ENCODE results near the gene TNFAIP1.
"Not testable (repeated sequence)": the region's sequence is repeated elsewhere in the genome, so short reads cannot be mapped to it uniquely, and the experiment has no call there.

TNFAIP1 gene, protein sequence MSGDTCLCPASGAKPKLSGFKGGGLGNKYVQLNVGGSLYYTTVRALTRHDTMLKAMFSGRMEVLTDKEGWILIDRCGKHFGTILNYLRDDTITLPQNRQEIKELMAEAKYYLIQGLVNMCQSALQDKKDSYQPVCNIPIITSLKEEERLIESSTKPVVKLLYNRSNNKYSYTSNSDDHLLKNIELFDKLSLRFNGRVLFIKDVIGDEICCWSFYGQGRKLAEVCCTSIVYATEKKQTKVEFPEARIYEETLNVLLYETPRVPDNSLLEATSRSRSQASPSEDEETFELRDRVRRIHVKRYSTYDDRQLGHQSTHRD

GRCh38 chr17:28335201-28335958, at the start of gene TNFAIP1, which contains the start of gene IFT20:
Gene TNFAIP1, plus strand, starts transcription at chr17:28335761. Its CDS starts 3,761 bp downstream, at chr17:28339522.
Gene IFT20, minus strand, starts transcription at chr17:28335472. Its CDS starts 3,487 bp downstream, at chr17:28331985.
- DNase-seq = peak; percentile 73 to 100 (median 99)

GRCh38 chr17:28285965-28286364, 49.6 kb upstream of the TNFAIP1 start:
- no peak for DNase-seq

DNA sequence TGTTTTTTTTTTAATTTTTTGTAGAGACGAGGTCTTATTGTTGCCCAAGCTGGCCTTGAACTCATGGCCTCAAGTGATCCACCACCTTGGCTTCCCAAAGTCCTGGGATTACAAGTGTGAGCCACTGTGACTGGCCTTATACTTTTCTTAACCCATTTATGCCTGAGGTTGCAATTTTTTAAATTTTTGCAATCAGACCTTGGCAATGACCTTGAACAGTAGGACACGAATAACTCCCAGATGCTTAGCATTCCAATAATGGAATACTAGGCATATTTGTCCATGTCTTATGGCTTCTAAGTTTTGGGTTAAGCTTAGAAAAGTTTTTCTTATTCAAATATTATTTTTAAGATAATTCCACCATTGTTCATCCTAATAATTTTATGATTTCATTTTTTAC, 44.9 kb upstream of the TNFAIP1 start:
- no peak for DNase-seq

DNA sequence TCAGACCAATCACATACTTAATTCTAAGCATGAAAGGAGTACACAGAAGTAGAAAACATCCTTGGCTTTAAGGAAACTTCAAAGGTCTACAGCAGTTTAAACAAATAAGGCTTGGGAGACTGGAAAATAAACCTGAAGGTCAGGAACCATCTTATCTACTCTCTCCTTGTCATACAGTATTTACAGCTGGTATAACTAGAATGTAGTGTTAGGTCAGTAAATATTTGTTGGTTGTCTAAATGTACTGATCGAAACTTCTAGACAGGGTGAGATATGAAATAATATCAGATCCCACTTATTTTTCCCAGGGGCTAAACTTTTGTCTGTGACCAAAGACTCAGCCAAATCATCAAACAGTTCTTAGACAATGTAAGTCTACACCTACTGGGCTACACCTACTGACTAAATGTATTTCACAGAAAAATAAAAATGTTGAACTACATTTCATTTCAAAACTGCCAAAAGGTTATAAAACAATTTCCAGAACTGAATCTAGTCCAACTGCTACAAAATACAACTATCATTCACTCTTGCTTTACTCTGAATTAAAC, 43.7 kb upstream of the TNFAIP1 start:
- no peak for DNase-seq

- not testable (repeated sequence) for DNase-seq
Observed at GRCh38 chr17:28292878-28293277, 42.7 kb upstream of the TNFAIP1 start.

DNA sequence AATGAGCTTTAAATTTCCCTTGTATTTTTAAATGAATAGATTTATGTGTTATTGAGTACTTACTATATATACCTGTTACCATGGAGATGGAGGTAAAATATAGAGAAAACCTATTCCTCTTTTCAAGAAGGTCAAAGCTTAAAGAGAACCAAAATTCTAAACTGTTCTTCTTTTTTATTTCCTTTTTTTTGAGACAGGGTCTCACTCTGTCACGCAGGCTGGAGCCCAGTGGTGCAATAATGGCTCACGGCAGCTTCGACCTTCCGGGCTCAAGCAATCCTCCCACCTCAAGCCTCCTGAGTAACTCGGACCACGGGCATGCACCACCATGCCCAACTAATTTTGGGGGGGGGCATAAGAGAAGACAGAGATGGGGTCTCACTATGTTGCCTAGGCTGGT, 41.6 kb upstream of the TNFAIP1 start:
- DNase-seq = no peak

- DNase-seq = peak in 1 of 51 donors; percentile 3
Observed at GRCh38 chr17:28295677-28296578, 39.6 kb upstream of the TNFAIP1 start.

- DNase-seq = no peak
Observed at GRCh38 chr17:28298449-28298848, 37.1 kb upstream of the TNFAIP1 start.

- DNase-seq = no peak
Observed at GRCh38 chr17:28306954-28307401, 28.6 kb upstream of the TNFAIP1 start.

- DNase-seq = no peak
Observed at GRCh38 chr17:28313841-28314240, 21.7 kb upstream of the TNFAIP1 start.

- no peak for DNase-seq
Observed at GRCh38 chr17:28315846-28316705, 19.5 kb upstream of the TNFAIP1 start.

DNA sequence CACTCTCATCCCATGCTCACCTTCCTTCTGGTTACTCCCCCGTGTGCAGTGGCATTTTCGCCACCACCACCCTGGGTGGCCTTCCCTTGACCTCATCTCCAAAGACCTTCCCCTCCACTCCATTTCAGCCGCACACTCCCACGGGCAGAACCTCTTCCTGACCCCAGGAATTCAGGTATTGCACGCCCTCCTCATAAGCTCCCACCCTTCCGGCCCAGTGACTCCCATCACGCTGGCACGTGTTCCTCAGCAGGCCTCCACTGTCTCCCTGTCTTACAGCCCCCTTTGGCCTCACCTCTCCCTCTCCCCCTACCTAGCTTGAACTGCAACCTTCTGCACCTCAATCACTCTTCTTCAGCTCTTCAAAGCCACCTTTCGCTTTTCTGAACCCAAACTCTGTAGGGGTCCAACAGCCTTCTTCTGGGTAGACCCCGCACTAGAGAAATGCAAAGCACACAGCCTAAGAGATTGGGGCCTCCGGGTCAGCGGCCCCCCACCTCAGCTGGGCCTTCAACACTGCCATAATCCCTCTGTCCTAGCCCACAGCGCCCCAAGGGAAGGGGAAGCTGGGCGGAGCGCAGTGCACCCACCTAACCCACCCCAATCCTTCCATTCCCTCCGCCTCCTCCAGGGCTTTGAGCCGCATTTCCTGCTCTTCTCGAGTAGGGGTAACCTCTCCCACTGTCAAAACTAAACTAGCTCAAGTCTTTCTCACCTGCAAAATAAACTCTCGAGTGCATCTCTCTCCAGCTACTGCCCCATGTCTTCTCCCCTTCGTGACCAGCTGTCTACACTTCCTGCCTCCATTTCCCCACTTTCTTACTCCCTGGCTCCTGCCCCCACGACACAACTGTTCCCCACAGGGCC, 18.2 kb upstream of the TNFAIP1 start:
- no peak for DNase-seq

DNA sequence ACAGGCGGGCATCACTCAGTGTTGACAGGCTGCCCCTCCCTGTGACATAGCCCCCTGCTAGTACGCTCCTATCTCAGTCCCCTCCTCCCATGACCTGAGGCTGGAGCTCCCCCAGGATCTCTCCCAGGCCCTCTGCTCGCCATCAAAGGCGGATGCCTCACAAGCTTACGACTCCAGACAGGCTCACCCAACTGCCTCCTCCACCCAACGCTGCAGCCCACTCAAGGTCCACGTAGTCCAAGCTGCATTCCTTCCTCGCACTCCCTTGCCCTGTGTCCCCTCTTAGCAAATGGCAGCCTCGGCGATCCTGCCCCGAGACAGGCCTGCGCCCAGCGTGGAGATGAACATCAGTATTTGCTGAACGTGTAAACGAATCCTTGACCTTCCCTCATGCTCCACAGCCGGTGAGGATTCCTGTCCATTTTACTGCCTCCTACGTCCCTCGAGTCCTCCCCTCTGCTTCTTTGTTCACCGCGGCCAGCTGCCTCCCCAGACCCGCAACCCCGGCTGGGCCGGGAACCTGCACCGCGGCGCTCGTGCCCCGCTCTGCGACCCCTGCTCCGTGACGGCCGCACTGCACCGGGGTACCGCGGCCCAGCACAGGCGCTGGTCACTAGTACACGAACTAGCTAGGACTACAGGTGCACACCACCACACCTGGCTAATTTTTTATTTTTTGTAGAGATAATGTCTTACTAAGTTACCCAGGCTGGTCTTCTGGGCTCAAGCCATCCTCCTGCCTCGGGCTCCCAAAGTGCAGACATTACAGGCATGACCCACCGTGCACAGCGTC, 17.4 kb upstream of the TNFAIP1 start:
- DNase-seq = no peak

- DNase-seq = peak; percentile 49 to 97 (median 93)
Observed at GRCh38 chr17:28318759-28319597, 16.6 kb upstream of the TNFAIP1 start, which contains the start of gene TMEM97. Gene TMEM97, plus strand, starts transcription at chr17:28319200. Its CDS starts 40 bp downstream, at chr17:28319240.

GRCh38 chr17:28319598-28319935, 16.0 kb upstream of the TNFAIP1 start:
- DNase-seq = no peak

DNA sequence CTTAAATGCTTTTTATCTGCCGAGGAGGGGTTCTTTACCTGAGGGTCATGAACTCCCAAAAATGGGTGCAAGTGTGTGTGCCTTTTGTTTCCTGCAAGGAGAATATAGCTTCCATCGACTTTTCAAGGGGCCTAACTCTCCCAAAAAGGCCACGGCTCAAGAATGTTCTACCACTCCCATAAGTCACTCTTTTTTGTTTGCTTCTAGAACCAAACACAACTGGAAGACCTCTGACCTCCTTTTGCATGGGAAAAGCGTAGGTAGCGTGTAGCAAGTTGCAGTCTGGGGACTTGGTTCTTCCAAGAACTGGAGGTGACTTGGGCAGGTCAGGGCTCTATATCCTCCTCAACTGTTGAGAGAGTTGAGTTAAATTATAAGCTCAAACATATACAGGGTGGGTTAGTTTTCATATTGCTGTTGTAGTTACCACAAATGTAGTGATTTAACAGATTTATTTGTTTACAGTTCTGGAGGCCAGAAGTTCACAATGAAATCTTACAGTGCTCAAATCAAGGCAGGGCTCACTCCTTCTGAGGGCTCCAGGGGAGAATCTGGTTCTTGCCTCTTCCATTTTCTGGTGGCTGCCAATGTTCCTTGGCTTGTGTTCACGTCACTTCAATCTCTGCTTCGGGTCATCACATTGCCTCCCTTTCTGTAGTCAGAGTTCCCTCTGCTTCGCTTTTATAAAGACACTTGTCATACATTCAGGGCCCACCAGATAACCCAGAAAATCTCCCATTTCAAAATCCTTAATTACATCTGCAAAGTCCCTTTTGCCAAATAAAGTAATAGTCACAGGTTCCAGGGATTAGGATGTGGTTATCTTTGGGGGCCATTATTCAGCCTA, 15.1 kb upstream of the TNFAIP1 start:
- DNase-seq = no peak

Data from hypothalamus (tissue), 51 donors.